ENCODE measurements around the gene ZNF414. TPM values are rescaled to one million over a fixed set of nuclear protein-coding genes. Genes with fewer than 3 reads are reported as not detected.

Gene ZNF414
- total and polyA plus RNA-seq, 2 of the 4 experiments (the other 2 are of a cell fraction): 3.2 to 14.2 TPM

GRCh38 chr19:8536282-8536681 lies 22.3 kb upstream of the ZNF414 start:
- Histone ChIP-seq H3K36me3 (ENCODE audit: control insufficient read depth, insufficient read depth, low read length) (peaks cover 1% of the 10 kb centered on the region; the same call in 1 of the 2 replicates), H3K9me1 (ENCODE audit: insufficient read depth, low read length) (peaks cover 3% of the 10 kb centered on the region; the same call in 1 of the 2 replicates), H2BK5ac (ENCODE audit: low read depth, low read length, poor library complexity, severe bottlenecking) (no peak overlapping the region), H3K4me2 (ENCODE audit: low read depth, low read length) (no peak overlapping the region), H3K9me3 (ENCODE audit: control insufficient read depth, insufficient read depth, low read length) (no peaks in the 10 kb centered on the region), H3K4me1 (ENCODE audit: control insufficient read depth, insufficient read depth, low read length) (peaks cover 2% of the 10 kb centered on the region; the same call in 1 of the 2 replicates), H2AFZ (replicated peaks; ENCODE audit: low read length, poor library complexity) (no peak overlapping the region), H2AK9ac (replicated peaks; ENCODE audit: low read depth, low read length, poor library complexity) (no peak overlapping the region), H4K5ac (ENCODE audit: low read depth, low read length) (no peak overlapping the region), H3K27ac (ENCODE audit: insufficient read depth, low read length) (no peak overlapping the region), H3K4me3 (ENCODE audit: insufficient read depth, low read depth, low read length) (no peak overlapping the region), H3K56ac (ENCODE audit: extremely low read depth, insufficient read depth, low read length) (no peak overlapping the region), H3K27me3 (ENCODE audit: control insufficient read depth, insufficient read depth, low read length) (no peaks in the 10 kb centered on the region), H3K4ac (ENCODE audit: low read depth, low read length) (no peak overlapping the region), H4K91ac (ENCODE audit: insufficient read depth, low read depth, low read length) (no peak overlapping the region), H3K23ac (ENCODE audit: low read depth, low read length) (no peak overlapping the region), H2BK15ac (ENCODE audit: low read depth, low read length) (no peak overlapping the region), H4K8ac (ENCODE audit: low read depth in 2 of 2, low read length in 2 of 2) (no peak overlapping the region), H4K20me1 (ENCODE audit: insufficient read depth, low read length) (no peaks in the 10 kb centered on the region), H2BK20ac (ENCODE audit: low read depth, low read length) (no peak overlapping the region), H3K18ac (ENCODE audit: low read depth, low read length) (no peak overlapping the region), H2BK120ac (ENCODE audit: low read depth, low read length) (no peak overlapping the region), H2AK5ac (ENCODE audit: low read depth, low read length) (no peak overlapping the region), H3K9ac (ENCODE audit: low read depth, low read length) (no peak overlapping the region), H3K14ac (replicated peaks; ENCODE audit: low read depth, low read length) (no peak overlapping the region), H3K79me1 (ENCODE audit: low read depth in 1 of 2, low read length in 2 of 2) (peaks cover 0 to 9% of the 10 kb centered on the region in 2 experiments; a peak in 1 of 4 replicates)
- intact Hi-C loops (cut with micrococcal nuclease) (no loop called here), dilution Hi-C loops (cut with HindIII; ENCODE audit: low sequenced_read_pairs, unreplicated experiment) (no loop called here), in situ Hi-C loops (cut with MboI; ENCODE audit: low sequenced_read_pairs) (no loop called here)
- ChIA-PET CTCF (no interaction called here), POLR2A (ENCODE audit: unreplicated experiment) (no interaction called here)
- TF ChIP-seq BHLHE40 (IDR thresholded peaks at IDR 0.05; ENCODE audit: low read depth, low read length): no peak
- TF ChIP-seq NFE2L2 (IDR thresholded peaks at IDR 0.05; ENCODE audit: low read depth, low read length): no peak
- no peak for TF ChIP-seq CHD1 (IDR thresholded peaks at IDR 0.05; ENCODE audit: low read depth, low read length)
- TF ChIP-seq USF2 (IDR thresholded peaks at IDR 0.05; ENCODE audit: low read depth, low read length): no peak
- no peak for TF ChIP-seq CEBPB (IDR thresholded peaks at IDR 0.05; ENCODE audit: low read depth, low read length)
- no peak for TF ChIP-seq MXI1 (IDR thresholded peaks at IDR 0.05; ENCODE audit: borderline replicate concordance, low read depth, low read length)
- TF ChIP-seq POLR2A (IDR thresholded peaks at IDR 0.05; ENCODE audit: low read depth, low read length): no peak
- BruUV-seq (replicated peaks): no TSS peak
- no peak for ATAC-seq (ENCODE audit: low read depth)
- DNase-seq: no peak
- WGBS, 2 experiments (ENCODE audit: extremely low coverage in 2 of 2, insufficient read length in 1 of 2): 80% methylated on average over 8 of the region's 22 CpGs; no CpG with 5 or more reads in 1 of the 2 experiments

Measured in IMR-90 (cell line).